Measurements from ENCODE around the gene ZFC3H1. TPM values are rescaled to one million over a fixed set of nuclear protein-coding genes. Genes with fewer than 3 reads are reported as not detected.

The ZFC3H1 gene
- total and polyA plus RNA-seq, 2 of the 13 experiments (the other 11 are each of a cell fraction or from before 2014, with no cell fraction given), result 17.1 to 38.3 TPM

DNA sequence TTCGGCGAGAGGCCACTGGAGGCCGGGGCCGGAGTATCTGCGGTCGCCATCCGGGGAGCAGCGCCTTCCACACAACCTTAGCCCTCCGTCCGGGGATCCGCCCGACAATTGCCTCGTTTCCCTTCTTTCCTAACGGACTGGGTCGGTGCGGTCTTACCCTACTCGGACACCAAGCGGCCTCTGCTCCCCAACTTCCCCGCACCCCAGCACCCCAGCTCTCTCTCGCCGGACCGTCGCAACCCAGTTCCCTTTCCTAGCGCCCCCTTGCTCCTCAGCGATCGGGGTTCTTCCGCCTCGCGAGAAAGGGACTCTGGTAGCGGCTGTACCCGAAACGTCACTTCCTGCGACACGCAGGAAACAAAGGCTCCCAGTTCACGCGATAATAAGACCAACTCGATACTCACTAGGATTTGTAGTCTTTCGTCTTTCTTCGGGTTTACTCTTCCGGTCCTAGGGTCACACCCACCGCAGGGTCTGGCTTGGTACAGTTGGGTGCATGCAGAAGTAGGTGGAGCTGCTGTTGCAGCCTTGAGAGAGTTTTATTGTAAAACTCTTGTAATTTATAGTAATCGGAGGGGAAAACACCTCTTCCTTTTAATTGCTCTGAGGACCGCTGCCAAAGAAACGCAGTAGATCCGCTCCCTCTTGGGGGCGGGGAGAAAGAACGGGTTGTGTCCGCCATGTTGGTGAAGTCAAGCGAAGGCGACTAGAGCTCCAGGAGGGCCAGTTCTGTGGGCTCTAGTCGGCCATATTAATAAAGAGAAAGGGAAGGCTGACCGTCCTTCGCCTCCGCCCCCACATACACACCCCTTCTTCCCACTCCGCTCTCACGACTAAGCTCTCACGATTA is at the start of gene ZFC3H1, which contains the start of gene THAP2 (continued):
- TF ChIP-seq ZNF350 (CRISPR knock-in tag; IDR thresholded peaks at IDR 0.05; ENCODE audit: borderline replicate concordance, low read depth), result peak; percentile 40
- peak; percentile 78 for TF ChIP-seq HNRNPH1 (optimal IDR thresholded peaks at IDR 0.05; ENCODE audit: low read depth, low read length)
- no peak for TF ChIP-seq ATF7 (IDR thresholded peaks at IDR 0.05)
- 0 out of 2 replicates have a peak, but pooled peaks have one; percentile 68 for TF ChIP-seq ATF7 (CRISPR knock-in tag; IDR thresholded peaks at IDR 0.05)
- TF ChIP-seq, protein P1, sequence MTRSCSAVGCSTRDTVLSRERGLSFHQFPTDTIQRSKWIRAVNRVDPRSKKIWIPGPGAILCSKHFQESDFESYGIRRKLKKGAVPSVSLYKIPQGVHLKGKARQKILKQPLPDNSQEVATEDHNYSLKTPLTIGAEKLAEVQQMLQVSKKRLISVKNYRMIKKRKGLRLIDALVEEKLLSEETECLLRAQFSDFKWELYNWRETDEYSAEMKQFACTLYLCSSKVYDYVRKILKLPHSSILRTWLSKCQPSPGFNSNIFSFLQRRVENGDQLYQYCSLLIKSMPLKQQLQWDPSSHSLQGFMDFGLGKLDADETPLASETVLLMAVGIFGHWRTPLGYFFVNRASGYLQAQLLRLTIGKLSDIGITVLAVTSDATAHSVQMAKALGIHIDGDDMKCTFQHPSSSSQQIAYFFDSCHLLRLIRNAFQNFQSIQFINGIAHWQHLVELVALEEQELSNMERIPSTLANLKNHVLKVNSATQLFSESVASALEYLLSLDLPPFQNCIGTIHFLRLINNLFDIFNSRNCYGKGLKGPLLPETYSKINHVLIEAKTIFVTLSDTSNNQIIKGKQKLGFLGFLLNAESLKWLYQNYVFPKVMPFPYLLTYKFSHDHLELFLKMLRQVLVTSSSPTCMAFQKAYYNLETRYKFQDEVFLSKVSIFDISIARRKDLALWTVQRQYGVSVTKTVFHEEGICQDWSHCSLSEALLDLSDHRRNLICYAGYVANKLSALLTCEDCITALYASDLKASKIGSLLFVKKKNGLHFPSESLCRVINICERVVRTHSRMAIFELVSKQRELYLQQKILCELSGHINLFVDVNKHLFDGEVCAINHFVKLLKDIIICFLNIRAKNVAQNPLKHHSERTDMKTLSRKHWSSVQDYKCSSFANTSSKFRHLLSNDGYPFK (CRISPR knock-in tag; IDR thresholded peaks at IDR 0.05; ENCODE audit: borderline replicate concordance), result peak; percentile 99
- TF ChIP-seq ZFP90 (CRISPR knock-in tag; IDR thresholded peaks at IDR 0.05; ENCODE audit: borderline replicate concordance), result no peak
- TF ChIP-seq SMAD9 (CRISPR knock-in tag; IDR thresholded peaks at IDR 0.05), result 0 out of 2 replicates have a peak, but pooled peaks have one; percentile 28
- TF ChIP-seq ZIK1 (CRISPR knock-in tag; IDR thresholded peaks at IDR 0.05; ENCODE audit: borderline replicate concordance, low read depth), result peak; percentile 78; the same call in 1 of the 2 replicates
- peak; percentile 94 for TF ChIP-seq CREB1 (IDR thresholded peaks at IDR 0.05)
- peak; percentile 99 for TF ChIP-seq CREB1 (CRISPR knock-in tag; IDR thresholded peaks at IDR 0.05)
- TF ChIP-seq ZNF557 (CRISPR knock-in tag; IDR thresholded peaks at IDR 0.05), result 0 out of 2 replicates have a peak, but pooled peaks have one; percentile 17
- no peak for TF ChIP-seq XRCC5 (optimal IDR thresholded peaks at IDR 0.05; ENCODE audit: low read length)
- TF ChIP-seq PHF20 (CRISPR knock-in tag; IDR thresholded peaks at IDR 0.05), result peak; percentile 82
- TF ChIP-seq, protein P2, sequence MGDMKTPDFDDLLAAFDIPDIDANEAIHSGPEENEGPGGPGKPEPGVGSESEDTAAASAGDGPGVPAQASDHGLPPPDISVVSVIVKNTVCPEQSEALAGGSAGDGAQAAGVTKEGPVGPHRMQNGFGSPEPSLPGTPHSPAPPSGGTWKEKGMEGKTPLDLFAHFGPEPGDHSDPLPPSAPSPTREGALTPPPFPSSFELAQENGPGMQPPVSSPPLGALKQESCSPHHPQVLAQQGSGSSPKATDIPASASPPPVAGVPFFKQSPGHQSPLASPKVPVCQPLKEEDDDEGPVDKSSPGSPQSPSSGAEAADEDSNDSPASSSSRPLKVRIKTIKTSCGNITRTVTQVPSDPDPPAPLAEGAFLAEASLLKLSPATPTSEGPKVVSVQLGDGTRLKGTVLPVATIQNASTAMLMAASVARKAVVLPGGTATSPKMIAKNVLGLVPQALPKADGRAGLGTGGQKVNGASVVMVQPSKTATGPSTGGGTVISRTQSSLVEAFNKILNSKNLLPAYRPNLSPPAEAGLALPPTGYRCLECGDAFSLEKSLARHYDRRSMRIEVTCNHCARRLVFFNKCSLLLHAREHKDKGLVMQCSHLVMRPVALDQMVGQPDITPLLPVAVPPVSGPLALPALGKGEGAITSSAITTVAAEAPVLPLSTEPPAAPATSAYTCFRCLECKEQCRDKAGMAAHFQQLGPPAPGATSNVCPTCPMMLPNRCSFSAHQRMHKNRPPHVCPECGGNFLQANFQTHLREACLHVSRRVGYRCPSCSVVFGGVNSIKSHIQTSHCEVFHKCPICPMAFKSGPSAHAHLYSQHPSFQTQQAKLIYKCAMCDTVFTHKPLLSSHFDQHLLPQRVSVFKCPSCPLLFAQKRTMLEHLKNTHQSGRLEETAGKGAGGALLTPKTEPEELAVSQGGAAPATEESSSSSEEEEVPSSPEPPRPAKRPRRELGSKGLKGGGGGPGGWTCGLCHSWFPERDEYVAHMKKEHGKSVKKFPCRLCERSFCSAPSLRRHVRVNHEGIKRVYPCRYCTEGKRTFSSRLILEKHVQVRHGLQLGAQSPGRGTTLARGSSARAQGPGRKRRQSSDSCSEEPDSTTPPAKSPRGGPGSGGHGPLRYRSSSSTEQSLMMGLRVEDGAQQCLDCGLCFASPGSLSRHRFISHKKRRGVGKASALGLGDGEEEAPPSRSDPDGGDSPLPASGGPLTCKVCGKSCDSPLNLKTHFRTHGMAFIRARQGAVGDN (CRISPR knock-in tag; IDR thresholded peaks at IDR 0.05), result peak; percentile 68
- peak; percentile 32; the same call in 1 of the 2 replicates for TF ChIP-seq FOSL2 (CRISPR knock-in tag; IDR thresholded peaks at IDR 0.05)
- TF ChIP-seq SP1 (IDR thresholded peaks at IDR 0.05), result no peak
- TF ChIP-seq SP1 (CRISPR knock-in tag; IDR thresholded peaks at IDR 0.05), result peak; percentile 66; the same call in 1 of the 2 replicates
- TF ChIP-seq, protein P3, sequence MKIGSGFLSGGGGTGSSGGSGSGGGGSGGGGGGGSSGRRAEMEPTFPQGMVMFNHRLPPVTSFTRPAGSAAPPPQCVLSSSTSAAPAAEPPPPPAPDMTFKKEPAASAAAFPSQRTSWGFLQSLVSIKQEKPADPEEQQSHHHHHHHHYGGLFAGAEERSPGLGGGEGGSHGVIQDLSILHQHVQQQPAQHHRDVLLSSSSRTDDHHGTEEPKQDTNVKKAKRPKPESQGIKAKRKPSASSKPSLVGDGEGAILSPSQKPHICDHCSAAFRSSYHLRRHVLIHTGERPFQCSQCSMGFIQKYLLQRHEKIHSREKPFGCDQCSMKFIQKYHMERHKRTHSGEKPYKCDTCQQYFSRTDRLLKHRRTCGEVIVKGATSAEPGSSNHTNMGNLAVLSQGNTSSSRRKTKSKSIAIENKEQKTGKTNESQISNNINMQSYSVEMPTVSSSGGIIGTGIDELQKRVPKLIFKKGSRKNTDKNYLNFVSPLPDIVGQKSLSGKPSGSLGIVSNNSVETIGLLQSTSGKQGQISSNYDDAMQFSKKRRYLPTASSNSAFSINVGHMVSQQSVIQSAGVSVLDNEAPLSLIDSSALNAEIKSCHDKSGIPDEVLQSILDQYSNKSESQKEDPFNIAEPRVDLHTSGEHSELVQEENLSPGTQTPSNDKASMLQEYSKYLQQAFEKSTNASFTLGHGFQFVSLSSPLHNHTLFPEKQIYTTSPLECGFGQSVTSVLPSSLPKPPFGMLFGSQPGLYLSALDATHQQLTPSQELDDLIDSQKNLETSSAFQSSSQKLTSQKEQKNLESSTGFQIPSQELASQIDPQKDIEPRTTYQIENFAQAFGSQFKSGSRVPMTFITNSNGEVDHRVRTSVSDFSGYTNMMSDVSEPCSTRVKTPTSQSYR (CRISPR knock-in tag; IDR thresholded peaks at IDR 0.05; ENCODE audit: borderline replicate concordance), result peak; percentile 67
- peak; percentile 58 for TF ChIP-seq RBFOX2 (IDR thresholded peaks at IDR 0.05; ENCODE audit: low read depth, low read length)
- TF ChIP-seq ZNF724P (CRISPR knock-in tag; IDR thresholded peaks at IDR 0.05; ENCODE audit: borderline replicate concordance), result no peak; the same call in 1 of the 2 replicates

Data from HepG2 (cell line).